Measurements from ENCODE around the gene ZNF668.

DNA sequence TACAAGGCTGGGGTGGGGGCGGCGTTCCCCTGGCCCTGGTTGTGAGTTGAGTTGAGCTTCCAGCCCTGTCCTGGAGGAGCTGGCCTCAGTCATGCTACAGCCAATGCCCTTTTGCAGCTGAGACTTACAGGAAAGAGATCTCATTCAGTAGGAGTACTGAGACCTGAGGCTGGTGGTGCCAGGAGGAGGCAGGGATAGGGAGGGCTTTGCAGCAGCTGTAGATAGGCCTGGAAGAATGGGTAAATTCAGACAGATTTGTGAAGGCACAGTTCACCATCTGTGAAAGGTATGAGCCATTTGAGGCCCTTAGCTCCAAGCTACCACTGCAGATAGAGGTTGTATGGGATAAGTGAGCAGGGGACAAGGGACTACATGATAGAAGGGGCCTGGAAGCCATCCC is 35.0 kb downstream of the ZNF668 start:
- no peak for TF ChIP-seq EZH2 (IDR thresholded peaks at IDR 0.05; ENCODE audit: borderline replicate concordance, low read length)
- TF ChIP-seq, protein P1, sequence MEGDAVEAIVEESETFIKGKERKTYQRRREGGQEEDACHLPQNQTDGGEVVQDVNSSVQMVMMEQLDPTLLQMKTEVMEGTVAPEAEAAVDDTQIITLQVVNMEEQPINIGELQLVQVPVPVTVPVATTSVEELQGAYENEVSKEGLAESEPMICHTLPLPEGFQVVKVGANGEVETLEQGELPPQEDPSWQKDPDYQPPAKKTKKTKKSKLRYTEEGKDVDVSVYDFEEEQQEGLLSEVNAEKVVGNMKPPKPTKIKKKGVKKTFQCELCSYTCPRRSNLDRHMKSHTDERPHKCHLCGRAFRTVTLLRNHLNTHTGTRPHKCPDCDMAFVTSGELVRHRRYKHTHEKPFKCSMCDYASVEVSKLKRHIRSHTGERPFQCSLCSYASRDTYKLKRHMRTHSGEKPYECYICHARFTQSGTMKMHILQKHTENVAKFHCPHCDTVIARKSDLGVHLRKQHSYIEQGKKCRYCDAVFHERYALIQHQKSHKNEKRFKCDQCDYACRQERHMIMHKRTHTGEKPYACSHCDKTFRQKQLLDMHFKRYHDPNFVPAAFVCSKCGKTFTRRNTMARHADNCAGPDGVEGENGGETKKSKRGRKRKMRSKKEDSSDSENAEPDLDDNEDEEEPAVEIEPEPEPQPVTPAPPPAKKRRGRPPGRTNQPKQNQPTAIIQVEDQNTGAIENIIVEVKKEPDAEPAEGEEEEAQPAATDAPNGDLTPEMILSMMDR (conservative IDR thresholded peaks at IDR 0.05 in 1 of 2, IDR thresholded peaks at IDR 0.05 in 1 of 2; ENCODE audit: extremely low read depth in 1 of 2, insufficient read depth in 1 of 2, low read depth in 1 of 2, low read length in 2 of 2) = no peak
